ENCODE results near the gene TOMM7. TPM values are rescaled to one million over a fixed set of nuclear protein-coding genes. Genes with fewer than 3 reads are reported as not detected.

The TOMM7 gene
- total and polyA plus RNA-seq, 12 donors: 149 to 532 (median 523) TPM

GRCh38 chr7:22860337-22860736 is 37.7 kb upstream of the TOMM7 start:
- peaks cover 0 to 54% (median 12%) of the 10 kb centered on the region in 9 donors for H3K36me3 ChIP-seq
- ATAC-seq (no peak), DNase-seq (no peak)
- no peaks in the 10 kb centered on the region for H3K27me3 ChIP-seq
- TF ChIP-seq CTCF (IDR thresholded peaks at IDR 0.05): no peak
- WGBS, 2 donors: 80 to 84% methylated on average over 2 of the region's 2 CpGs
- no peak overlapping the region for H3K4me3 ChIP-seq
- intact Hi-C loops (cut with DNase I): no loop called here
- H3K4me1 ChIP-seq: peaks cover 0 to 41% (median 31%) of the 10 kb centered on the region in 9 donors
- no peaks in the 10 kb centered on the region for H3K9me3 ChIP-seq
- peak overlapping the region in 7 of 10 donors; percentile 27 to 74 (median 38) for H3K27ac ChIP-seq

- H3K27ac ChIP-seq: peak overlapping the region in 8 of 10 donors; percentile 6 to 74 (median 28)
- intact Hi-C loops (cut with DNase I): loop anchor here in 8 of 10 donors (2.0 to 10.0 kb wide), 7 partner anchors 37 to 299 kb away; partner anchors contain the start of genes HYCC1 (in 4 of the 8) and TOMM7 (in 1 of the 8)
- no peaks in the 10 kb centered on the region for H3K27me3 ChIP-seq
- DNase-seq (no peak), ATAC-seq (peak in 2 of 8 donors; percentile 14 to 35)
- H3K4me3 ChIP-seq: no peak overlapping the region
- WGBS, 2 donors: 74 to 90% methylated on average over 4 of the region's 4 CpGs
- H3K4me1 ChIP-seq: peaks cover 0 to 43% (median 31%) of the 10 kb centered on the region in 9 donors
- peaks cover 0 to 54% (median 12%) of the 10 kb centered on the region in 9 donors for H3K36me3 ChIP-seq
- TF ChIP-seq CTCF (IDR thresholded peaks at IDR 0.05): no peak
- no peaks in the 10 kb centered on the region for H3K9me3 ChIP-seq
Measured at GRCh38 chr7:22859641-22860290, 37.1 kb upstream of the TOMM7 start.

- H3K27me3 ChIP-seq: no peaks in the 10 kb centered on the region
- DNase-seq (no peak), ATAC-seq (no peak)
- H3K4me3 ChIP-seq: no peak overlapping the region
- WGBS, 2 donors: 83 to 88% methylated on average over 10 of the region's 10 CpGs
- intact Hi-C loops (cut with DNase I): loop anchor here in 8 of 10 donors (2.0 to 10.0 kb wide), 7 partner anchors 37 to 298 kb away; partner anchors contain the start of genes HYCC1 (in 4 of the 8) and TOMM7 (in 1 of the 8)
- H3K9me3 ChIP-seq: no peaks in the 10 kb centered on the region
- H3K4me1 ChIP-seq: peaks cover 0 to 43% (median 31%) of the 10 kb centered on the region in 9 donors
- no peak for TF ChIP-seq CTCF (IDR thresholded peaks at IDR 0.05)
- H3K36me3 ChIP-seq: peaks cover 0 to 50% (median 12%) of the 10 kb centered on the region in 9 donors
- H3K27ac ChIP-seq: peak overlapping the region in 6 of 10 donors; percentile 3 to 74 (median 28)
Measured at GRCh38 chr7:22858640-22859561, 36.3 kb upstream of the TOMM7 start.

GRCh38 chr7:22858274-22858639 is 35.6 kb upstream of the TOMM7 start:
- H3K36me3 ChIP-seq: peaks cover 0 to 50% (median 12%) of the 10 kb centered on the region in 9 donors
- H3K4me1 ChIP-seq: peaks cover 0 to 49% (median 36%) of the 10 kb centered on the region in 9 donors
- H3K4me3 ChIP-seq: no peak overlapping the region
- peak overlapping the region in 4 of 10 donors; percentile 3 to 74 (median 40) for H3K27ac ChIP-seq
- ATAC-seq (no peak), DNase-seq (no peak)
- intact Hi-C loops (cut with DNase I): loop anchor here in 8 of 10 donors (2.0 to 10.0 kb wide), 7 partner anchors 36 to 297 kb away; partner anchors contain the start of genes HYCC1 (in 4 of the 8) and TOMM7 (in 1 of the 8)
- 84 to 95% methylated on average over 1 of the region's 1 CpG for WGBS, 2 donors
- H3K9me3 ChIP-seq: no peaks in the 10 kb centered on the region
- H3K27me3 ChIP-seq: no peaks in the 10 kb centered on the region
- no peak for TF ChIP-seq CTCF (IDR thresholded peaks at IDR 0.05)

Measured in heart right ventricle (tissue), 16 donors.